HepG2 (cell line): ENCODE measurements around the gene TUBA8. TPM values are rescaled to one million over a fixed set of nuclear protein-coding genes. Genes with fewer than 3 reads are reported as not detected.
A peak's percentile ranks its signal among the peaks of the same experiment; 100 is the strongest.

Source experiments
- ZNF687 ChIP-seq: sonication (generic); formaldehyde crosslinking; IDR thresholded peaks from 2 replicates; pipeline ENCODE4 v1.5.1; 2020; ENCODE audit warnings: mild to moderate bottlenecking, missing genetic modification reagents, moderate library complexity
- polyA plus RNA-seq, 8 experiments: library from polyadenylated mRNA; depleted of rRNA in 3 of 8; stranded (reverse) in 7 of 8; unstranded in 1 of 8; fragments of >200 nt; fragmentation: Illumina TruSeq in 4 of 8; extraction: Trizol in 4 of 8; gene quantifications; 2 replicates each; pipeline versions ENCODE4 v1.2.1 to v1.2.3, GENCODE V29; 2011 to 2016; ENCODE audit warnings: low read depth in 4 of 8, missing spikeins in 1 of 8, mixed read lengths in 1 of 8; ENCODE audit not compliant: insufficient read depth in 1 of 8
- total RNA-seq, 5 experiments: library from RNA; depleted of rRNA; stranded (reverse); fragments of >200 nt; fragmentation: Illumina TruSeq; extraction: Trizol; gene quantifications; 2 replicates each; pipeline ENCODE4 v1.2.3, GENCODE V29; 2016; ENCODE audit warnings: low read depth in 1 of 5
- TF ChIP-seq, protein P1 (sequence below): sonication (generic); formaldehyde crosslinking; IDR thresholded peaks from 2 replicates; pipeline ENCODE4 v1.4.0; 2020; ENCODE audit warnings: mild to moderate bottlenecking, missing genetic modification reagents
- TF ChIP-seq, protein P2 (sequence below): sonication (generic); formaldehyde crosslinking; IDR thresholded peaks from 2 replicates; pipeline ENCODE4 v1.4.0; 2020; ENCODE audit warnings: missing genetic modification reagents

Gene TUBA8
- total and polyA plus RNA-seq, 2 of the 13 experiments (the other 11 are each of a cell fraction or from before 2014, with no cell fraction given) = 0.35 to 0.69 TPM

GRCh38 chr22:18067548-18068341, 42.9 kb upstream of the TUBA8 start (continued):
- TF ChIP-seq, protein P1, sequence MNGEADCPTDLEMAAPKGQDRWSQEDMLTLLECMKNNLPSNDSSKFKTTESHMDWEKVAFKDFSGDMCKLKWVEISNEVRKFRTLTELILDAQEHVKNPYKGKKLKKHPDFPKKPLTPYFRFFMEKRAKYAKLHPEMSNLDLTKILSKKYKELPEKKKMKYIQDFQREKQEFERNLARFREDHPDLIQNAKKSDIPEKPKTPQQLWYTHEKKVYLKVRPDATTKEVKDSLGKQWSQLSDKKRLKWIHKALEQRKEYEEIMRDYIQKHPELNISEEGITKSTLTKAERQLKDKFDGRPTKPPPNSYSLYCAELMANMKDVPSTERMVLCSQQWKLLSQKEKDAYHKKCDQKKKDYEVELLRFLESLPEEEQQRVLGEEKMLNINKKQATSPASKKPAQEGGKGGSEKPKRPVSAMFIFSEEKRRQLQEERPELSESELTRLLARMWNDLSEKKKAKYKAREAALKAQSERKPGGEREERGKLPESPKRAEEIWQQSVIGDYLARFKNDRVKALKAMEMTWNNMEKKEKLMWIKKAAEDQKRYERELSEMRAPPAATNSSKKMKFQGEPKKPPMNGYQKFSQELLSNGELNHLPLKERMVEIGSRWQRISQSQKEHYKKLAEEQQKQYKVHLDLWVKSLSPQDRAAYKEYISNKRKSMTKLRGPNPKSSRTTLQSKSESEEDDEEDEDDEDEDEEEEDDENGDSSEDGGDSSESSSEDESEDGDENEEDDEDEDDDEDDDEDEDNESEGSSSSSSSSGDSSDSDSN = 0 out of 2 replicates have a peak, but pooled peaks have one; percentile 31
- peak; percentile 56 for TF ChIP-seq ZNF687 (CRISPR knock-in tag)
- TF ChIP-seq, protein P2, sequence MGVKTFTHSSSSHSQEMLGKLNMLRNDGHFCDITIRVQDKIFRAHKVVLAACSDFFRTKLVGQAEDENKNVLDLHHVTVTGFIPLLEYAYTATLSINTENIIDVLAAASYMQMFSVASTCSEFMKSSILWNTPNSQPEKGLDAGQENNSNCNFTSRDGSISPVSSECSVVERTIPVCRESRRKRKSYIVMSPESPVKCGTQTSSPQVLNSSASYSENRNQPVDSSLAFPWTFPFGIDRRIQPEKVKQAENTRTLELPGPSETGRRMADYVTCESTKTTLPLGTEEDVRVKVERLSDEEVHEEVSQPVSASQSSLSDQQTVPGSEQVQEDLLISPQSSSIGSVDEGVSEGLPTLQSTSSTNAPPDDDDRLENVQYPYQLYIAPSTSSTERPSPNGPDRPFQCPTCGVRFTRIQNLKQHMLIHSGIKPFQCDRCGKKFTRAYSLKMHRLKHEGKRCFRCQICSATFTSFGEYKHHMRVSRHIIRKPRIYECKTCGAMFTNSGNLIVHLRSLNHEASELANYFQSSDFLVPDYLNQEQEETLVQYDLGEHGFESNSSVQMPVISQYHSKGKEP = no peak
